Activated CD8-positive, alpha-beta T cell treated with anti-CD3 and anti-CD28 coated beads for 36 hours (primary cell): ENCODE data around the gene RPL9. TPM values are rescaled to one million over a fixed set of nuclear protein-coding genes. Genes with fewer than 3 reads are reported as not detected.
"Not testable (repeated sequence)": the region's sequence is repeated elsewhere in the genome, so short reads cannot be mapped to it uniquely, and the experiment has no call there.

Experiments
- ATAC-seq: fragments of 200-7000 bp; cut with Tn5 transposase; one replicate; pipeline ENCODE4 v1.10.0; 2021; ENCODE audit warnings: mild to moderate bottlenecking, moderate library complexity
- CTCF ChIA-PET: fragments of 350-600 bp; sonication (Branson Sonifier 250); formaldehyde crosslinking; loops from one replicate; lab custom pipeline; 2021; ENCODE audit warnings: antibody characterized with exemption; lab: Charles Lee
- POLR2A ChIA-PET: fragments of 350-600 bp; sonication (Branson Sonifier 250); formaldehyde crosslinking; loops from one replicate; lab custom pipeline; 2021; ENCODE audit warnings: antibody characterized with exemption; lab: Charles Lee
- DNase-seq: peaks from one replicate; pipeline ENCODE4 v3.0.0-alpha.2; 2020
- H3K27ac Mint-ChIP-seq: one replicate; pipeline ENCODE4 v1.8.0; 2021; ENCODE audit warnings: mild to moderate bottlenecking, mixed read lengths
- H3K27me3 Mint-ChIP-seq: one replicate; pipeline ENCODE4 v1.8.0; 2021; ENCODE audit warnings: mixed read lengths
- H3K36me3 Mint-ChIP-seq: one replicate; pipeline ENCODE4 v1.8.0; 2021; ENCODE audit warnings: low read depth, mixed read lengths
- H3K4me1 Mint-ChIP-seq: one replicate; pipeline ENCODE4 v1.8.0; 2021; ENCODE audit warnings: low read depth, mixed read lengths
- H3K4me3 Mint-ChIP-seq: one replicate; pipeline ENCODE4 v1.8.0; 2021; ENCODE audit warnings: mild to moderate bottlenecking, moderate library complexity, mixed read lengths
- H3K9me3 Mint-ChIP-seq: one replicate; pipeline ENCODE4 v1.8.0; 2021; ENCODE audit warnings: mixed read lengths
- intact Hi-C: fragments of 100-400 bp; cut with micrococcal nuclease; formaldehyde crosslinking; loops from one replicate; pipeline ENCODE4 v1.10.0; 2022
- total RNA-seq, 2 experiments: library from RNA; stranded (reverse); gene quantifications; one replicate each; pipeline ENCODE4 v1.2.3, GENCODE V29; 2021
- TF ChIP-seq, protein P1 (sequence below): fragments of 200-600 bp; IDR thresholded peaks from one replicate; pipeline ENCODE4 v1.8.0; 2022; ENCODE audit warnings: antibody characterized with exemption, mild to moderate bottlenecking

RPL9 gene
- total RNA-seq, 2 experiments from 2014 or later = 2,605 to 2,684 TPM

GRCh38 chr4:39469429-39470077 is 10.8 kb upstream of the RPL9 start:
- ATAC-seq (peak; percentile 79), DNase-seq (peak; percentile 16)
- TF ChIP-seq, protein P1, sequence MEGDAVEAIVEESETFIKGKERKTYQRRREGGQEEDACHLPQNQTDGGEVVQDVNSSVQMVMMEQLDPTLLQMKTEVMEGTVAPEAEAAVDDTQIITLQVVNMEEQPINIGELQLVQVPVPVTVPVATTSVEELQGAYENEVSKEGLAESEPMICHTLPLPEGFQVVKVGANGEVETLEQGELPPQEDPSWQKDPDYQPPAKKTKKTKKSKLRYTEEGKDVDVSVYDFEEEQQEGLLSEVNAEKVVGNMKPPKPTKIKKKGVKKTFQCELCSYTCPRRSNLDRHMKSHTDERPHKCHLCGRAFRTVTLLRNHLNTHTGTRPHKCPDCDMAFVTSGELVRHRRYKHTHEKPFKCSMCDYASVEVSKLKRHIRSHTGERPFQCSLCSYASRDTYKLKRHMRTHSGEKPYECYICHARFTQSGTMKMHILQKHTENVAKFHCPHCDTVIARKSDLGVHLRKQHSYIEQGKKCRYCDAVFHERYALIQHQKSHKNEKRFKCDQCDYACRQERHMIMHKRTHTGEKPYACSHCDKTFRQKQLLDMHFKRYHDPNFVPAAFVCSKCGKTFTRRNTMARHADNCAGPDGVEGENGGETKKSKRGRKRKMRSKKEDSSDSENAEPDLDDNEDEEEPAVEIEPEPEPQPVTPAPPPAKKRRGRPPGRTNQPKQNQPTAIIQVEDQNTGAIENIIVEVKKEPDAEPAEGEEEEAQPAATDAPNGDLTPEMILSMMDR = peak; percentile 94
- ChIA-PET CTCF (interaction anchor here (0.6 to 2.8 kb wide), 48 partner anchors 8 to 506 kb away, joined by 3 to 31 read pairs (median 4); partner anchors contain the start of genes LIAS, RPL9, SMIM14 and UBE2K), POLR2A (interaction anchor here (1.0 to 2.1 kb wide), 4 partner anchors 10 to 27 kb away, joined by 3 to 8 read pairs (median 4); partner anchors contain the start of genes LIAS and RPL9)
- Mint-ChIP-seq H3K27me3 (no peaks in the 10 kb centered on the region), H3K4me1 (peaks cover 8% of the 10 kb centered on the region), H3K27ac (peak overlapping the region; percentile 60), H3K36me3 (peaks cover 42% of the 10 kb centered on the region), H3K4me3 (no peak overlapping the region), H3K9me3 (no peaks in the 10 kb centered on the region)
- intact Hi-C loops = loop anchor here (10.0 kb wide), 1 partner anchor 505 kb away; the partner anchor contains the start of gene PDS5A

GRCh38 chr4:39467464-39467863 is 8.7 kb upstream of the RPL9 start:
- ChIA-PET POLR2A (no interaction called here), CTCF (no interaction called here)
- no peaks in the 10 kb centered on the region for H3K9me3 Mint-ChIP-seq
- intact Hi-C loops = loop anchor here (10.0 kb wide), 1 partner anchor 507 kb away; the partner anchor contains the start of gene PDS5A
- TF ChIP-seq, protein P1 = no peak
- H3K36me3 Mint-ChIP-seq = peaks cover 42% of the 10 kb centered on the region
- peaks cover 12% of the 10 kb centered on the region for H3K4me1 Mint-ChIP-seq
- H3K27ac Mint-ChIP-seq = no peak overlapping the region
- H3K4me3 Mint-ChIP-seq = no peak overlapping the region
- ATAC-seq (no peak), DNase-seq (no peak)
- H3K27me3 Mint-ChIP-seq = no peaks in the 10 kb centered on the region

- CTCF ChIA-PET = no interaction called here
- intact Hi-C loops = loop anchor here (10.0 kb wide), 1 partner anchor 508 kb away; the partner anchor contains the start of gene PDS5A
- Mint-ChIP-seq H3K4me1 (peaks cover 12% of the 10 kb centered on the region), H3K9me3 (no peaks in the 10 kb centered on the region), H3K36me3 (peaks cover 38% of the 10 kb centered on the region), H3K4me3 (no peak overlapping the region), H3K27ac (no peak overlapping the region), H3K27me3 (no peaks in the 10 kb centered on the region)
- POLR2A ChIA-PET = interaction anchor here (0.6 to 1.9 kb wide), 2 partner anchors 33 to 172 kb away, joined by 3 to 4 read pairs; partner anchors contain the start of gene SMIM14
- DNase-seq (no peak), ATAC-seq (no peak)
- TF ChIP-seq, protein P1 = no peak
Observed at GRCh38 chr4:39466747-39467146, 8.0 kb upstream of the RPL9 start.

GRCh38 chr4:39464886-39465501 is 6.3 kb upstream of the RPL9 start:
- ATAC-seq (peak; percentile 85), DNase-seq (no peak)
- no peaks in the 10 kb centered on the region for H3K27me3 Mint-ChIP-seq
- TF ChIP-seq, protein P1 = peak; percentile 25
- ChIA-PET CTCF (no interaction called here), POLR2A (interaction anchor here (1.9 kb wide), 1 partner anchor 174 kb away, joined by 4 read pairs; the partner anchor contains the start of gene SMIM14)
- H3K9me3 Mint-ChIP-seq = no peaks in the 10 kb centered on the region
- intact Hi-C loops = loop anchor here (10.0 kb wide), 1 partner anchor 510 kb away; the partner anchor contains the start of gene PDS5A
- H3K27ac Mint-ChIP-seq = peak overlapping the region; percentile 21
- peaks cover 40% of the 10 kb centered on the region for H3K36me3 Mint-ChIP-seq
- no peak overlapping the region for H3K4me3 Mint-ChIP-seq
- peaks cover 23% of the 10 kb centered on the region for H3K4me1 Mint-ChIP-seq

DNA sequence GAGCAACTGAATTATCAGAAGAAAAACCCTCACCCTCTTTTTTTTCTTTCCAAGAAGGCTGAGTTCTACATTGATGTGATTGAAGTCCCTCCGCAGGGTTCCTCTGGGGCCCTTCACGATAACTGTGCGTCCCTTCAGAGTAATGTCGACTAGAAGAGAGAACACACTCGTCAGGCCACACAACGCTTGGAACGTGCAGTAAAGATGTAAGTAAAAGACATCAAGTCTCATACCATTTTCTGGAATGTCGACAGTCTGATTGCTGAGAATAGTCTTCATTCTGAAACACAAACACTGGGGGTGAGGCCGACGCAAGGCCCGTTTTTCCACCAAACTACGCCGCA is 589 bp downstream of the RPL9 start:
- POLR2A ChIA-PET = interaction anchor here (0.6 to 5.5 kb wide), 16 partner anchors 10 to 394 kb away, joined by 3 to 46 read pairs (median 3); partner anchors contain the start of genes RFC1, SMIM14 and UBE2K

More for the DNA sequence above, 589 bp downstream of the RPL9 start:
- Mint-ChIP-seq H3K27ac (peak overlapping the region; percentile 100), H3K4me3 (peak overlapping the region; percentile 98), H3K4me1 (peaks cover 49% of the 10 kb centered on the region), H3K36me3 (peaks cover 75% of the 10 kb centered on the region)
- DNase-seq, ATAC-seq, H3K9me3 Mint-ChIP-seq, H3K27me3 Mint-ChIP-seq, intact Hi-C loops: not testable (repeated sequence)
- CTCF ChIA-PET = interaction anchor here (0.5 to 4.3 kb wide), 3 partner anchors 11 to 468 kb away, joined by 3 to 31 read pairs (median 3); no protein-coding TSS in a partner anchor
